Fibroblast of lung (primary cell): Measurements from ENCODE around the gene ATP5PF.

Experiments
- CTCF ChIP-seq, 2 donors: IDR thresholded peaks in 1 of 2; conservative IDR thresholded peaks in 1 of 2; 1 replicate in 1 of 2; 2 replicates in 1 of 2; pipeline ENCODE4 v1.5.1; 2011 to 2012; ENCODE audit warnings: low read length in 2 of 2, control low read depth in 1 of 2, inconsistent platforms in 1 of 2, low read depth in 1 of 2, mild to moderate bottlenecking in 1 of 2
- EZH2 ChIP-seq: IDR thresholded peaks from 2 replicates; pipeline ENCODE4 v1.5.1; 2012; ENCODE audit warnings: low read length, control low read depth, mild to moderate bottlenecking; ENCODE audit errors: missing control alignments

- TF ChIP-seq CTCF (conservative IDR thresholded peaks at IDR 0.05 in 1 of 2, IDR thresholded peaks at IDR 0.05 in 1 of 2; ENCODE audit: low read depth in 1 of 2, low read length in 2 of 2): no peak
- no peak for TF ChIP-seq EZH2
Measured at GRCh38 chr21:25687787-25688186, 46.9 kb downstream of the ATP5PF start.
